Activated naive CD4-positive, alpha-beta T cell treated with anti-CD3 and anti-CD28 coated beads, Interleukin-2, amount 10 ng/mL, durations not matched to agents 7 days and 5 days (primary cell): ENCODE results near the gene CHD3.

Experiments used
- CTCF ChIA-PET: fragments of 350-600 bp; sonication (Branson Sonifier 250); formaldehyde crosslinking; loops from one replicate; lab custom pipeline; 2021; ENCODE audit warnings: antibody characterized with exemption; lab: Charles Lee
- DNase-seq: peaks from one replicate; pipeline ENCODE4 v3.0.0-alpha.2; 2020
- H3K27ac Mint-ChIP-seq: one replicate; pipeline ENCODE4 v1.8.0; 2021; ENCODE audit warnings: mild to moderate bottlenecking, moderate library complexity, mixed read lengths
- H3K27me3 Mint-ChIP-seq: one replicate; pipeline ENCODE4 v1.8.0; 2021; ENCODE audit warnings: mild to moderate bottlenecking, mixed read lengths
- H3K36me3 Mint-ChIP-seq: one replicate; pipeline ENCODE4 v1.8.0; 2021; ENCODE audit warnings: mixed read lengths
- H3K4me1 Mint-ChIP-seq: one replicate; pipeline ENCODE4 v1.8.0; 2021; ENCODE audit warnings: mixed read lengths
- H3K4me3 Mint-ChIP-seq: one replicate; pipeline ENCODE4 v1.8.0; 2021; ENCODE audit warnings: mild to moderate bottlenecking, moderate library complexity, mixed read lengths
- H3K9me3 Mint-ChIP-seq: one replicate; pipeline ENCODE4 v1.8.0; 2021; ENCODE audit warnings: mixed read lengths

The CHD3 gene

GRCh38 chr17:7845359-7846062, 43.1 kb upstream of the CHD3 start:
- CTCF ChIA-PET: interaction anchor here (0.8 to 2.8 kb wide), 3 partner anchors 8 to 23 kb away, joined by 3 to 21 read pairs (median 6); no protein-coding TSS in a partner anchor
- no peak for DNase-seq
- Mint-ChIP-seq H3K27ac (no peak overlapping the region), H3K9me3 (no peaks in the 10 kb centered on the region), H3K4me3 (peak overlapping the region; percentile 79), H3K4me1 (peaks cover 39% of the 10 kb centered on the region), H3K27me3 (no peaks in the 10 kb centered on the region), H3K36me3 (peaks cover 6% of the 10 kb centered on the region)

GRCh38 chr17:7846063-7846735, 42.4 kb upstream of the CHD3 start:
- Mint-ChIP-seq H3K9me3 (no peaks in the 10 kb centered on the region), H3K27me3 (no peaks in the 10 kb centered on the region), H3K4me3 (no peak overlapping the region), H3K36me3 (peaks cover 4% of the 10 kb centered on the region), H3K4me1 (peaks cover 39% of the 10 kb centered on the region), H3K27ac (no peak overlapping the region)
- DNase-seq: no peak
- CTCF ChIA-PET: interaction anchor here (2.8 kb wide), 1 partner anchor 11 kb away, joined by 21 read pairs; no protein-coding TSS in a partner anchor

- Mint-ChIP-seq H3K27me3 (no peaks in the 10 kb centered on the region), H3K27ac (peak overlapping the region; percentile 9), H3K4me3 (no peak overlapping the region), H3K4me1 (peaks cover 42% of the 10 kb centered on the region), H3K36me3 (peaks cover 4% of the 10 kb centered on the region), H3K9me3 (no peaks in the 10 kb centered on the region)
- no peak for DNase-seq
- CTCF ChIA-PET: interaction anchor here (2.8 kb wide), 1 partner anchor 12 kb away, joined by 21 read pairs; no protein-coding TSS in a partner anchor
These were observed 41.6 kb upstream of the CHD3 start for GRCh38 chr17:7846765-7847661.

- H3K27me3 Mint-ChIP-seq: no peaks in the 10 kb centered on the region
- no peaks in the 10 kb centered on the region for H3K9me3 Mint-ChIP-seq
- no peak overlapping the region for H3K27ac Mint-ChIP-seq
- DNase-seq: no peak
- no peak overlapping the region for H3K4me3 Mint-ChIP-seq
- CTCF ChIA-PET: no interaction called here
- peaks cover 4% of the 10 kb centered on the region for H3K36me3 Mint-ChIP-seq
- H3K4me1 Mint-ChIP-seq: peaks cover 41% of the 10 kb centered on the region
These were observed 40.4 kb upstream of the CHD3 start for GRCh38 chr17:7848131-7848579.

GRCh38 chr17:7848739-7849129, 39.9 kb upstream of the CHD3 start:
- CTCF ChIA-PET: interaction anchor here (1.3 to 3.7 kb wide), 2 partner anchors 14 to 28 kb away, joined by 4 to 38 read pairs; partner anchors contain the start of gene KDM6B
- no peak overlapping the region for H3K4me3 Mint-ChIP-seq
- H3K4me1 Mint-ChIP-seq: peaks cover 40% of the 10 kb centered on the region
- no peaks in the 10 kb centered on the region for H3K27me3 Mint-ChIP-seq
- H3K9me3 Mint-ChIP-seq: no peaks in the 10 kb centered on the region
- H3K27ac Mint-ChIP-seq: no peak overlapping the region
- peaks cover 5% of the 10 kb centered on the region for H3K36me3 Mint-ChIP-seq
- no peak for DNase-seq

- Mint-ChIP-seq H3K4me1 (peaks cover 42% of the 10 kb centered on the region), H3K27me3 (no peaks in the 10 kb centered on the region), H3K36me3 (peaks cover 8% of the 10 kb centered on the region), H3K27ac (no peak overlapping the region), H3K4me3 (no peak overlapping the region), H3K9me3 (no peaks in the 10 kb centered on the region)
- DNase-seq: no peak
- CTCF ChIA-PET: interaction anchor here (0.7 to 3.7 kb wide), 4 partner anchors 8 to 28 kb away, joined by 3 to 38 read pairs (median 10); partner anchors contain the start of gene KDM6B
These were observed 39.3 kb upstream of the CHD3 start for GRCh38 chr17:7849130-7849750.

- no peak for DNase-seq
- Mint-ChIP-seq H3K9me3 (no peaks in the 10 kb centered on the region), H3K27ac (no peak overlapping the region), H3K4me3 (no peak overlapping the region), H3K4me1 (peaks cover 40% of the 10 kb centered on the region), H3K27me3 (no peaks in the 10 kb centered on the region), H3K36me3 (peaks cover 8% of the 10 kb centered on the region)
- CTCF ChIA-PET: interaction anchor here (0.7 to 3.7 kb wide), 6 partner anchors 9 to 107 kb away, joined by 3 to 38 read pairs (median 7); partner anchors contain the start of gene KDM6B
These were observed 38.7 kb upstream of the CHD3 start for GRCh38 chr17:7849751-7850504.

- Mint-ChIP-seq H3K4me1 (peaks cover 35% of the 10 kb centered on the region), H3K27me3 (no peaks in the 10 kb centered on the region), H3K36me3 (peaks cover 13% of the 10 kb centered on the region), H3K27ac (peak overlapping the region; percentile 72), H3K4me3 (peak overlapping the region; percentile 78), H3K9me3 (no peaks in the 10 kb centered on the region)
- DNase-seq: no peak
- CTCF ChIA-PET: interaction anchor here (0.8 to 3.7 kb wide), 10 partner anchors 10 to 139 kb away, joined by 3 to 38 read pairs (median 5); partner anchors contain the start of gene KDM6B
These were observed 37.7 kb upstream of the CHD3 start for GRCh38 chr17:7850701-7851437.

GRCh38 chr17:7851438-7852261, 36.9 kb upstream of the CHD3 start:
- H3K27me3 Mint-ChIP-seq: no peaks in the 10 kb centered on the region
- H3K27ac Mint-ChIP-seq: peak overlapping the region; percentile 65
- H3K4me3 Mint-ChIP-seq: peak overlapping the region; percentile 78
- DNase-seq: peak; percentile 97
- H3K36me3 Mint-ChIP-seq: peaks cover 13% of the 10 kb centered on the region
- H3K9me3 Mint-ChIP-seq: no peaks in the 10 kb centered on the region
- peaks cover 33% of the 10 kb centered on the region for H3K4me1 Mint-ChIP-seq
- CTCF ChIA-PET: interaction anchor here (0.8 to 3.7 kb wide), 9 partner anchors 11 to 138 kb away, joined by 3 to 38 read pairs (median 5); partner anchors contain the start of gene KDM6B

GRCh38 chr17:7852262-7852670, 36.3 kb upstream of the CHD3 start:
- peaks cover 13% of the 10 kb centered on the region for H3K36me3 Mint-ChIP-seq
- peaks cover 33% of the 10 kb centered on the region for H3K4me1 Mint-ChIP-seq
- no peak for DNase-seq
- no peaks in the 10 kb centered on the region for H3K9me3 Mint-ChIP-seq
- CTCF ChIA-PET: interaction anchor here (2.5 to 3.7 kb wide), 2 partner anchors 18 to 109 kb away, joined by 10 to 38 read pairs; partner anchors contain the start of gene KDM6B
- H3K4me3 Mint-ChIP-seq: peak overlapping the region; percentile 78
- H3K27me3 Mint-ChIP-seq: no peaks in the 10 kb centered on the region
- H3K27ac Mint-ChIP-seq: peak overlapping the region; percentile 65

GRCh38 chr17:7852919-7853690, 35.5 kb upstream of the CHD3 start:
- Mint-ChIP-seq H3K27ac (no peak overlapping the region), H3K9me3 (no peaks in the 10 kb centered on the region), H3K4me1 (peaks cover 33% of the 10 kb centered on the region), H3K27me3 (no peaks in the 10 kb centered on the region), H3K36me3 (peaks cover 13% of the 10 kb centered on the region), H3K4me3 (no peak overlapping the region)
- DNase-seq: no peak
- CTCF ChIA-PET: interaction anchor here (1.3 to 2.5 kb wide), 2 partner anchors 8 to 110 kb away, joined by 3 to 10 read pairs; no protein-coding TSS in a partner anchor
